ENCODE measurements around the gene TRIM67. TPM values are rescaled to one million over a fixed set of nuclear protein-coding genes. Genes with fewer than 3 reads are reported as not detected.
A peak's percentile ranks its signal among the peaks of the same experiment; 100 is the strongest.

The TRIM67 gene
- total RNA-seq, 1 experiment from 2014 or later: 0.54 TPM

DNA sequence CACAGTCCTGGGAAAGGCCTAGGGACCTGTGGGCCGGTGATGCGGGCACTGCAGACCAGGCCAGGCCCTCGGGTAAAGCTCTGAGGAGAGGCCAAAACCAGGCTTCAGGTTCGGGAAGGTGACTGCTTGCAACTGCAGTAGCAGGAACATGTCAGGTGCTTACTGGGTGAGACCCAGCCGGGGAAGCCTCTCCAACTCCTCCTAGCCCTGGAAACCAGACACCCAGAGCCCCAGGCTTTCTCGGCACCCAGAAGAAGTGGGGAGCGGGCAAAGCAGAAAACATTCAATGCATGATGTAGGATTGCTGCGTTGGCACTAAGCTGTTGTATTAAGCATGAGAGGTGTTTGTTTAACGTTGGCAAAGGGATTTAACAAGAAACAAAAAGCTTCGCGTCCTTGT, 58.9 kb downstream of the TRIM67 start:
- Histone ChIP-seq H3K4me3 (ENCODE audit: low read depth, low read length) (no peak overlapping the region), H3K27me3 (replicated peaks; ENCODE audit: control insufficient read depth, insufficient read depth, low read length) (no peaks in the 10 kb centered on the region), H3K36me3 (ENCODE audit: control insufficient read depth, insufficient read depth, low read length) (no peaks in the 10 kb centered on the region; the same call in 1 of the 2 replicates), H3K4me1 (peaks cover 50% of the 10 kb centered on the region), H3K9me3 (no peaks in the 10 kb centered on the region)
- no peaks in the 10 kb centered on the region for H3K9me3 Mint-ChIP-seq (ENCODE audit: unreplicated experiment)
- H3K27ac Mint-ChIP-seq (ENCODE audit: unreplicated experiment): peak overlapping the region; percentile 95
- H3K27me3 Mint-ChIP-seq (ENCODE audit: insufficient read depth, unreplicated experiment): no peaks in the 10 kb centered on the region
- intact Hi-C loops (cut with micrococcal nuclease; ENCODE audit: unreplicated experiment): no loop called here
- TF ChIP-seq, protein P1, sequence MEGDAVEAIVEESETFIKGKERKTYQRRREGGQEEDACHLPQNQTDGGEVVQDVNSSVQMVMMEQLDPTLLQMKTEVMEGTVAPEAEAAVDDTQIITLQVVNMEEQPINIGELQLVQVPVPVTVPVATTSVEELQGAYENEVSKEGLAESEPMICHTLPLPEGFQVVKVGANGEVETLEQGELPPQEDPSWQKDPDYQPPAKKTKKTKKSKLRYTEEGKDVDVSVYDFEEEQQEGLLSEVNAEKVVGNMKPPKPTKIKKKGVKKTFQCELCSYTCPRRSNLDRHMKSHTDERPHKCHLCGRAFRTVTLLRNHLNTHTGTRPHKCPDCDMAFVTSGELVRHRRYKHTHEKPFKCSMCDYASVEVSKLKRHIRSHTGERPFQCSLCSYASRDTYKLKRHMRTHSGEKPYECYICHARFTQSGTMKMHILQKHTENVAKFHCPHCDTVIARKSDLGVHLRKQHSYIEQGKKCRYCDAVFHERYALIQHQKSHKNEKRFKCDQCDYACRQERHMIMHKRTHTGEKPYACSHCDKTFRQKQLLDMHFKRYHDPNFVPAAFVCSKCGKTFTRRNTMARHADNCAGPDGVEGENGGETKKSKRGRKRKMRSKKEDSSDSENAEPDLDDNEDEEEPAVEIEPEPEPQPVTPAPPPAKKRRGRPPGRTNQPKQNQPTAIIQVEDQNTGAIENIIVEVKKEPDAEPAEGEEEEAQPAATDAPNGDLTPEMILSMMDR (IDR thresholded peaks at IDR 0.05; ENCODE audit: insufficient read depth in 1 of 2, low read depth in 1 of 2, low read length in 1 of 2, severe bottlenecking in 1 of 2, unreplicated experiment in 1 of 2): no peak
- no peak overlapping the region for H3K4me3 Mint-ChIP-seq (ENCODE audit: unreplicated experiment)
- H3K36me3 Mint-ChIP-seq (ENCODE audit: insufficient read depth, unreplicated experiment): peaks cover 39% of the 10 kb centered on the region
- BruUV-seq (replicated peaks): no TSS peak
- peaks cover 38% of the 10 kb centered on the region for H3K4me1 Mint-ChIP-seq (ENCODE audit: low read depth, unreplicated experiment)
- DNase-seq: no peak
- CTCF ChIA-PET: interaction anchor here (1.5 kb wide), 1 partner anchor 13 kb away, joined by 9 read pairs; no protein-coding TSS in a partner anchor
- POLR2A ChIA-PET: interaction anchor here (1.9 kb wide), 1 partner anchor 13 kb away, joined by 9 read pairs; no protein-coding TSS in a partner anchor

DNA sequence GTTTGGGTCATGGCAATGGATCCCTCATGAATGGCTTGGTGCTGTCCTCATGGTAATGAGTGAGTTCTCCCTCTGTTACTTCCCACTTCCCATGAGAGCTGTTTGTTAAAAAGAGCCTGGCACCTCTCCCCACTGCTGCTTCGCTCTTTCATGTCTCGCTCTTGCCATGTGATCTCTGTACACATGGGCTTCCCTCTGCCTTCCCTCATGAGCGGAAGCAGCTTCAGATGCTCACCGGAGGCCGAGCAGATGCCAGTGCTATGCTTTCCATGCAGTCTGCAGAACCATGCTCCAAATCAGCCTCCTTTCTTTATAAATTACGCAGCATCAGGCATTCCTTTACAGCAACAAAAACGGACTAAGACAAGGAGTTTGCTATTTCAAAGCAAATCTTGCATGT, 64.3 kb downstream of the TRIM67 start:
- peaks cover 11% of the 10 kb centered on the region for H3K4me1 Mint-ChIP-seq (ENCODE audit: low read depth, unreplicated experiment)
- no peaks in the 10 kb centered on the region for H3K27me3 Mint-ChIP-seq (ENCODE audit: insufficient read depth, unreplicated experiment)
- no peak for DNase-seq
- ChIA-PET POLR2A (no interaction called here), CTCF (no interaction called here)
- intact Hi-C loops (cut with micrococcal nuclease; ENCODE audit: unreplicated experiment): no loop called here
- BruUV-seq (replicated peaks): no TSS peak
- no peak overlapping the region for H3K4me3 Mint-ChIP-seq (ENCODE audit: unreplicated experiment)
- no peaks in the 10 kb centered on the region for H3K9me3 ChIP-seq
- peaks cover 72% of the 10 kb centered on the region for H3K36me3 Mint-ChIP-seq (ENCODE audit: insufficient read depth, unreplicated experiment)
- H3K36me3 ChIP-seq (ENCODE audit: control insufficient read depth, insufficient read depth, low read length): peaks cover 5% of the 10 kb centered on the region
- no peaks in the 10 kb centered on the region for H3K9me3 Mint-ChIP-seq (ENCODE audit: unreplicated experiment)
- TF ChIP-seq, protein P1 (IDR thresholded peaks at IDR 0.05; ENCODE audit: insufficient read depth in 1 of 2, low read depth in 1 of 2, low read length in 1 of 2, severe bottlenecking in 1 of 2, unreplicated experiment in 1 of 2): no peak
- no peak overlapping the region for H3K27ac Mint-ChIP-seq (ENCODE audit: unreplicated experiment)
- H3K27me3 ChIP-seq (replicated peaks; ENCODE audit: control insufficient read depth, insufficient read depth, low read length): no peaks in the 10 kb centered on the region
- no peak overlapping the region for H3K4me3 ChIP-seq (ENCODE audit: low read depth, low read length)
- peaks cover 4% of the 10 kb centered on the region; the same call in 1 of the 2 replicates for H3K4me1 ChIP-seq

DNA sequence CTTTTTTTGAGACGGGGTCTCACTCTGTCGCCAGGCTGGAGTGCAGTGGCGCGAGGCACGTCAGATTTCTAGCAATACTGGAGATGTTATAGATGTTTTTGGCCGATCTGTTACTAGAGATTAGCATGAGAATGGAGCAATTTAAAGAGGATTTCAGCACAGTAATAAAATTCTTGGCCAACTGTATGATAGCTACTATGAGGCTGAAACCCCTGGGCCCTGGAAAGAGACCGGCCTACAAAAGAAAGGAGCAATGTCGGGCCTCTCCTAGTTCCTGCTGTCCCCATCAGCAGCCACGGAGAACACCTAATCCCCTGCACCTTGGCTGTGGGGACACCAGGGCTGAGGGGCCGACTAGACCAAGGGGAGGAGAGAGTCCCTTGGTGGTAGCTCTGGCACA, 69.7 kb downstream of the TRIM67 start:
- Histone ChIP-seq H3K36me3 (ENCODE audit: control insufficient read depth, insufficient read depth, low read length) (peaks cover 3% of the 10 kb centered on the region), H3K27me3 (replicated peaks; ENCODE audit: control insufficient read depth, insufficient read depth, low read length) (no peaks in the 10 kb centered on the region), H3K4me1 (peaks cover 50% of the 10 kb centered on the region), H3K9me3 (no peaks in the 10 kb centered on the region), H3K4me3 (ENCODE audit: low read depth, low read length) (no peak overlapping the region)
- BruUV-seq (replicated peaks): no TSS peak
- intact Hi-C loops (cut with micrococcal nuclease; ENCODE audit: unreplicated experiment): no loop called here
- Mint-ChIP-seq H3K9me3 (ENCODE audit: unreplicated experiment) (no peaks in the 10 kb centered on the region), H3K27me3 (ENCODE audit: insufficient read depth, unreplicated experiment) (no peaks in the 10 kb centered on the region), H3K27ac (ENCODE audit: unreplicated experiment) (peak overlapping the region; percentile 96), H3K4me3 (ENCODE audit: unreplicated experiment) (no peak overlapping the region), H3K4me1 (ENCODE audit: low read depth, unreplicated experiment) (peaks cover 40% of the 10 kb centered on the region), H3K36me3 (ENCODE audit: insufficient read depth, unreplicated experiment) (peaks cover 70% of the 10 kb centered on the region)
- TF ChIP-seq, protein P1 (IDR thresholded peaks at IDR 0.05; ENCODE audit: insufficient read depth in 1 of 2, low read depth in 1 of 2, low read length in 1 of 2, severe bottlenecking in 1 of 2, unreplicated experiment in 1 of 2): no peak
- CTCF ChIA-PET: no interaction called here
- POLR2A ChIA-PET: no interaction called here
- DNase-seq: no peak

Data from Caco-2 (cell line).